Stimulated activated CD8-positive, alpha-beta memory T cell treated with anti-CD3 and anti-CD28 coated beads, Interleukin-7, amount 100 ng/mL, for 48 hours (primary cell): Measurements from ENCODE around the gene ABCC3.

Experiments
- DNase-seq, 2 donors: peaks; one replicate each; pipeline ENCODE4 v3.0.0-alpha.2; 2020; ENCODE audit warnings: low read depth in 1 of 2; ENCODE audit errors: extremely low read depth in 1 of 2

Gene ABCC3

DNA sequence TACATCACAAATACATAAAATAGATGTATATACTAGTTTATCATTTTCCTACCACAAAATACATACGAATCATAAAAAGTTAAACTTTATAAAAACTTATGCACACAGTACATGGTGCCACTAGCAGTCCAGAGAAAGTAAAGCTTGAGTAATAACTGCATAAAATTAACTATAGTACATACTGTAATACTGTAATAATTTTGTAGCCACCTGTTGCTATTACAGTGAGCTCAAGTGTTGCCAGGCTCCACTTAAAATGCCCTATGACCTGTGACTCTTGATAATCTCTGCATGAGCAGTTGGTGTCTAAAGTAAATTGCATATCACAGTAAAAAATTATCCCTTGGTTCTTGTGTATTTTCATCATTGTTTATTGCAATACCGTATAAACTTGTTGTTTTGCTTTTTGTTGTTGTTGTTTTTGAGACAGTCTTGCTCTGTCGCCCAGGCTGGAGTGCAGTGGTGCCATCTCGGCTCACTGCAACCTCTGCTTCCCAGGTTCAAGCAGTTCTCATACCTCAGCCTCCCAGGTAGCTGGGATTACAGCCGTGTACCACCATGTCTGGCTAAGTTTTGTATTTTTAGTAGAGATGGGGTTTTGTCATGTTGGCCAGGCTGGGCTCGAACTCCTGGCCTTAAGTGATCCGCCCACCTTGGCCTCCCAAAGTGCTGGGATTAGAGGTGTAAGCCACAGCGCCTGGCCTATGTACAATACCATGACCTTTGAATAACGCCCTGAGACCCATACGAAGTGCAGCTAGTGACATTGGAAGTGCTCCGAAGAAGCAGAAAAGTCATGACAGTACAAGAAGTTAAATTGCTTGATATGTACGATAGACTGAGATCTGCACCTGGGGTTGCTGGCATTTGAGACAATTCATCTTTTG is 91.3 kb downstream of the ABCC3 start:
- no peak for DNase-seq

GRCh38 chr17:50728112-50728429 is 93.4 kb downstream of the ABCC3 start:
- DNase-seq, result no peak

GRCh38 chr17:50728881-50729765 is 94.4 kb downstream of the ABCC3 start:
- no peak for DNase-seq

DNA sequence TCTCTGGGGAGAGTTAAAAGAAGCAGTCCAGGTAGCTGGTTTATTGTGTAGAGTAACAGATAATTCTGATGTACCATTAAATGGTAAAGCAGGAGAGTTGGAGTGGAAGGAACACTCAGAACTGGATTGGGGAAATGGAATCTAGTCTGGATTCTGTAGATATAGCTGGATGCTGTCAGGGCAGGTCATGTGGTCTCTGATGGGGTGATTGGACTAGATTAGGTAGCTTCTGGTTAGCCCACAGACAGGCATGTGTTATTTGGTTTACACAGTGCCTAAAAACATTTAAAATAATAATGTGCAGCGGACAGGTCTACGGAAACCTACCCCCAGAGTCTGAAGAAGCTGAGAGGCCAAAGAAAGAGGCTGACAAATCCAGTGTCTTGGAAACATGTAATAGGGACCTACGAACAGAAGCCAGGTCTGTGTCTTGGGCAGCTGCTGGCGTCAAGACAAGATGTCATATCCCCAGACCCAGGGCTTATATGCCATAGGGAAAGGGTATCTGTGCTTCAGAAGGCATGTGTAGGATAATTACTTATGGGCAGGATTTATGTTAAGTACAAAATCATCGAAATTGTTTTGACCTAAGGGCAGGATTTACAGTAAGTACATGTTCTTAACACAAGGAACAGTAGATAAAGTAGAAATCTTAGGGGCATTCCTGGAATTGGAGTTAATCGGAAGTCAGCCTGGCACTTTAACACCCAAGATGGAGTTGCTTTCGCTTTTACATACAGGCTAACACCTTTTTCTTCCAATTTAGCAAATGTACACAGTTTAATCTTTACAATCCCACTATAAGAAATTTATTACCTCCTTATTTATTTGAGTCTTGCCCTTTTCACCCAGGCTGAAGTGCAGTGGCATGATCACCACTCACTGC is 97.1 kb downstream of the ABCC3 start:
- no peak for DNase-seq

DNA sequence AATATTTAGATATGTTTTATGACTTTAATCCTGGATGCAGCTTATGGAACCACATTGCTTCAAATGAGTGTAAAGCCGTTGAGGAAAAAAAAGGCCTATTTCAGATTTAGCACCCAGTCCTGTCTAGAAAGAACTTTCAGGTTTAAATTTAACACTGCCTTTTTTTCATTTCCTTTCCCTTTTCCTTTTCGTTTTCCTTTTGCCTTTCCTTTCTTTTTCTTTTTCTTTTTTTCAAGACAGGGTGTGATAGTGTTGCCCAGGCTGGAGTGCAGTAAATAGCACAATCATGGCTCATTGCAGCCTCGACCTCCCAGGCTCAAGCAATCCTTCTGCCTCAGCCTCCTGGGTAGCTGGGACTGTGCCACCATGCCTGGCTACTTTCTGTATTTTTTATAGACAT is 100.6 kb downstream of the ABCC3 start:
- DNase-seq, result no peak

GRCh38 chr17:50737118-50737698 is 102.5 kb downstream of the ABCC3 start:
- peak in 1 of 2 donors; percentile 20 for DNase-seq

DNA sequence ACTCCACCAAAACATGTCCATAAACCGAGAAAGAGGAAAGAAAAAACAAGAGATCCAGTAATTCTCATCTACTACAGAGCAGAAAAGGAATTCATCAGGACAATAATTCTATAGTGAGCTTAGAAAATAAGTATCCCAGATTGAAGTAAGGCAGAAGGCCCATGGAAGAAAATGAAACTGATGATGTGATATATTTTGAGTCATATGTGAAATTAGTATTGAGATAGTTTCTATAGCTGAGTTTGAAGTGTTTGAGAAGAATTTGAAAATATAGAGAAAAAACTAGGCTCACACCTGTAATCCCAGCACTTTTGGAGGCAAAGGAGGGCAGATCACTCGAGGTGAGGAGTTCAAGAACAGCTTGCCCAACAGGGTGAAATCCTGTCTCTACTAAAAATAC is 104.4 kb downstream of the ABCC3 start:
- DNase-seq, result no peak
